Upper lobe of left lung (tissue), 4 donors: Measurements from ENCODE around the gene LCOR.

ENCODE experiments used
- CTCF ChIP-seq, 6 experiments: fragments of 450-650 bp in 4 of 6; fragments of 200-600 bp in 2 of 6; sonication (generic) in 2 of 6; IDR thresholded peaks; one replicate each; pipeline ENCODE4 v1.5.1; 2016 to 2019; ENCODE audit warnings: antibody characterized with exemption in 6 of 6
- EP300 ChIP-seq, 4 donors: sonication (generic); formaldehyde crosslinking; IDR thresholded peaks; one replicate each; pipeline ENCODE4 v1.5.1; 2017; ENCODE audit warnings: antibody characterized with exemption in 4 of 4, control low read depth in 2 of 4

GRCh38 chr10:96833220-96834001 lies 1.3 kb downstream of the LCOR start:
- TF ChIP-seq CTCF (IDR thresholded peaks at IDR 0.05) (no peak), EP300 (IDR thresholded peaks at IDR 0.05) (no peak)
